GM18951 (cell line): ENCODE results near the gene C7orf33.

Experiments used
- POLR2A ChIP-seq: IDR thresholded peaks from 4 replicates; pipeline ENCODE4 v1.6.1; 2011; ENCODE audit warnings: mild to moderate bottlenecking; ENCODE audit not compliant: insufficient read length, insufficient read depth; ENCODE audit errors: extremely low read depth
- in situ Hi-C: fragments of 300-500 bp; cut with MboI; formaldehyde crosslinking; loops from one replicate; pipeline ENCODE4 v1.12.0; 2022; ENCODE audit warnings: low sequenced_read_pairs, mixed read lengths, inconsistent platforms; ENCODE audit not compliant: unreplicated experiment

Gene C7orf33

DNA sequence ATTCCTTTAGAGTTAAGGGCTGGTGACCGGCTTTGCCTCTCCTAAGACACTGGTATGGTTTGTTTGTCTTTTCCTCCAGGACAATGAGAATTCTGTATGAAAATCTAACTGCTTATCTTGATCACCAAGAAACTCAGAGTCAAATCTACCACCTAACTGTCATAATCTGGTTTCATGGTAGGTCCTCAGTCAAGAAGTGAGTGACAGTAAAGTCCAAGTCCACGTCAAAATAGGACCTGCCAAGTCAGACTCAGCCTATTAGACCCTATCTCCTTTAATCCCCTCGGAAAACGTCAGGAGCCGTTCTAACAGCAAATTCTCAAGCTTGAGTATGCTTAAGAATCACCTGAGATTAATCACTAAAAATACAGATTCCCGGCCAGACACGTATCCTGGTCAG is 37.4 kb downstream of the C7orf33 start:
- no peak for TF ChIP-seq POLR2A
- in situ Hi-C loops = no loop called here

DNA sequence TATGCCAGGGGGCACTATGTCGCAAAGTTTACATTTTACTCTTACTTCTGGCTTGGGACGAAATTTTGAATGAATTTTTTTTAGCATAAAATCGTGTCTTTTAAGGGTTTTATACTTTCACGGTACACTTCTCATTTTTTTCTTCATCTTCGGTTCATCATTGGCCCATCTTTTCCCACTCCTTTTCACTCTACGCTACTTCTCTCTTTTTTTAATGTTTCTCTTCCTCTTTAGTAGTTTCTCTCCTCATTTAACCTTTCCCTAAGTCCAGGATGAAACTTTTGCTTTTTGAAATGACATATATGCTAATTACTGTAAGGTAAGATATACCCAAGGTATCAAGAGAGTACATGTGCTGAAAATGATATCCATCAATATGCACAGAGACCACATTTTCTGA is 39.5 kb downstream of the C7orf33 start:
- no peak for TF ChIP-seq POLR2A
- in situ Hi-C loops = no loop called here

DNA sequence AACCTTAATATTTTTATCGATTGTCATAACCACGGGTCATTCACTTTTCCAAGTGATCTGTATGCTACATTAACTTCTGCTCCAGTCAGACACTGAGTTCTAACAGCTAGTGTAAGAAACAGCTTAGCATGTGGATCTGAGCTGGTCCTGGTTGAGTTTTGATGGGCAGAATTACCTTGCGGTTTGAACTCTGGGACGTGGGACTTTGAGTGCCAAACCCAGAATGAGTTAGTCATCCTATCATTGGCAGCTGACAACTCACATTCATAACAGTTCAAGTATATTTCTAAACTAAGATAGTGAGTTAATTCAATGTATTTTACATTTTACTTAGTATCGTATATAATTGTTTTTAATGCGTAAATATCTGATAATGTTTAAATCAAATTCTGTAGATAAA is 43.2 kb downstream of the C7orf33 start:
- no peak for TF ChIP-seq POLR2A
- in situ Hi-C loops = no loop called here

DNA sequence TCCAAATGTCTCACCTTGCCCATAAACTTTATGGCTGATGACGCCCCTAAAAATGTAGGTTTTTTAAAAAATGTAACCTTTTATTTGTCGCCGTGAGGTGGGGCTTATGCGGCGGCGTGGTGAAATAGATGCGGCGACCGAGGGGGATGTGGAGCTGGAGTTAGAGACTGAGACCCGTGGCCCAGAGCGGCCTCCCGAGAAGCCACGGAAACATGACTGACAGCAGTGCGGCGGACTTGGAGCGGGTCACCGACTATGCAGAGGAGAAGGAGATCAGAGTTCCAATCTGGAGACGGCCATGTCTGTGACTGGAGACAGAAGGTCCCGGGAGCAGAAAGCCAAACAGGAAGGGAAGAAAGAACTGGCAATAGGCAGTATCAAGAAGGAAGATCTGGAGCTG is 46.5 kb downstream of the C7orf33 start:
- in situ Hi-C loops = no loop called here
- no peak for TF ChIP-seq POLR2A

DNA sequence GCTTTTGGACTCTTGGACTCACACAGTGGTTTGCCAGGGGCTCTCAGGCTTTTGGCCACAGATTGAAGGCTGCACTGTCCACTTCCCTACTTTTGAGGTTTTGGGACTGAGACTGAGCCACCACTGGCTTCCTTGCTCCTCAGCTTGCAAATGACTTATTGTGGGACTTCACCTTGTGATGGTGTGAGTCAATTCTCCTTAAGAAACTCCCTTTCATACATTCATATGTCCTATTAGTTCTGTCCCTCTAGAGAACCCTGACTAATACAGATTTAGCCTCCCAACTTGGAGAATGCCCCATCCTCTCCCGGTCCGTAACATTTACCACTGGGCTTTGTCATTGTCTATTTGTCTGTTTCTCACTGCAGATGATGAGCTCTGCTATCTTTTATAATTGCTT is 55.3 kb downstream of the C7orf33 start:
- in situ Hi-C loops = no loop called here
- TF ChIP-seq POLR2A = no peak

DNA sequence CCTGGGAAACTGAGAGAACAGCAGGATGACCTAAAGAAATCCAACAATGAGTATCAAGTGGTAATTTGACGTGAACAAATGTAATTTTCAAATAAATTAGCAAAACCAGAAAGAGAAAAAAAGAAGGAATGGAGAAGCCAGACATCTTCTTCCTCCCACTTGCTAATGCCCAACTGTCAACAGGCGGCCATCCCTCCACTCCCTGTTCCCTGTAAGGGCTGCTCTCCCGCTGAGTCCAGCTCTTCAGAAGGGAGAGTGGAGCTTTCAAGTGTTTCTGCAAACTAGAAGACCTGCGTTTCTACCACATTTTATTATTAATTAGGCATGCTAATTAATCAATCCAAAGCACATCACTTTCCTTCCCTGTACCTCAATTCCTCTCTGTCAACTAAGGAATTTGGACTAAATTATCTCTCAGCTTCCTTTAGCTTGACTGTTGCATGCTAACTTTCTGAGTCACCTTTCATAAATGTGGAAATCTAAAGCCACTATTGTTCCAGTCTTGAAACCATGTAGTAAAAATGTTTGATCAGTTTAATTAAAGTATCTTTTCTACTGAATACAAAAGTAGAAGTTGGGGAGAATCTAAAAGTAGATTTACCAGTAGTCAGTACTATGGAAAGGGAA is 59.8 kb downstream of the C7orf33 start:
- in situ Hi-C loops = no loop called here
- TF ChIP-seq POLR2A = no peak

DNA sequence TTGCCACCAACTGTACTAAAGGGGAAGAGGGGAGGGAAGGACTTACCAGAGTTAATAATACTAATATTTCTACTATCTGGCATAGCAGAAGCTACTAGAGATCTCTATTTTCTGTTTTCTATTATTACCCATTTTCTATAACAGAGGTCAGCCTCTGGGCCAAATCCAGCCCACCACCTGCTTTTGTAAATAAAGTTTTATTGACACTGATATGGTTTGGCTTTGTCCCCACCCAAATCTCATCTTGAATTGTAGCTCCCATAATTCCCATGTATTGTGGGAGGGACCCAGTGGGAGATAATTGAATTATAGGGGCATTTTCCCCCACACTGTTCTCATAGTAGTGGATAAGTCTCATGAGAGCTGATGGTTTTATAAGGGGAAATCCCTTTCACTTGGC is 62.2 kb downstream of the C7orf33 start:
- in situ Hi-C loops = no loop called here
- TF ChIP-seq POLR2A = no peak

DNA sequence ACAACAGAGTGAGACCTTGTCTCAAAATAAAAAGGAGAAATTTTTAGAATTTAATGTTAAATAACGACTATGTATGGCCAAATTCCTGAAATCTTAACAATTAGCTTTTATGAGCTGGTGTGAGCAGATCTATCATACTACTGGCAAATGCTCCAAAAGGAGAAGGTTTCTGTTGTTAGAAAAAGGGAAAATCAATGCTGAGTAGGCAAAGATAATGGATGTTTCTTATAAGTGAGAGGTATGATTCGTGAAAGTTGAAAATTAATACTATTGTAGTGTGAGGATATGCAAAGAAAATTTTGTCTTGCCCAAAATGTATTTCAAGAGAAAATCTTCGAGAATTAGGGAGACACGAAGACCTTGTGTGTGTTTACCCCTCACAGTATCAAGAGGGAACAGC is 67.4 kb downstream of the C7orf33 start:
- in situ Hi-C loops = no loop called here
- no peak for TF ChIP-seq POLR2A

DNA sequence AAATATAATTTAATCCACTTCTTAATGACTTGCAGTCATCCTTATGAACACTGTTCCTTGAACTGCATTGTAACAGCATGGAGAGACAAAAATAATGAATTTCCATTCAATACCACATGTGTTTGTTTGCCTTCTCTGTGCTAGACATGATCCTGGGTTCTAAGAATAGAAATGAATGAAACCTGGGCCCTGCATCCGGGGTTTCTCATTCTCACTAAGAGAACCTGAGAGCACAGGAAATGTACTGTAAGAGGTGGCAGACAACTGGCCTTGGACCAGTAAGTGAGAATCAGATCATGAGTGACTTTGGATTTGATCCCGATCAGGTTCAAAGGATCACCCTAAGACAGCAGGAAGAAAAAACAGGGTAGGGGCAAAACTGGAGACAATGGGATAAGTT is 70.9 kb downstream of the C7orf33 start:
- in situ Hi-C loops = no loop called here
- no peak for TF ChIP-seq POLR2A

DNA sequence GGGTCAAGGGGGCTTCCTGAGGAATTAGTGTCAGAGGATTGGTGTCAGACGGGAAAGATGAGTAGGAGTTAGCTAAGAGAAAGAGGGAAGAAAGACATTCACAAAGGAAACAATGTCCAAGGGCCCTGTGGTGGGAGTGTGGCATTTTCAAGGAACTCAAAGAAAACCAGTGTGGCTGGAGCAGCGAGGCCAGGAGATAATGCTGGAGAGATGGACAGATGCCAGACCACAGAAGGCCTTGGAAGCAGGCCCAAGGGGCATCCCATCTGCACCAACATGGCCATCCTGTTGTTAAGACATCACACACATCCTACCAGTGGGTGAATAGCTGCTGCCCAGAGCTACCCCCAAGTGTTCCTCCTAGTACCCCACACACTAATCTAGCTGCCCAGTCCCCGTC is 72.1 kb downstream of the C7orf33 start:
- TF ChIP-seq POLR2A = no peak
- in situ Hi-C loops = no loop called here

DNA sequence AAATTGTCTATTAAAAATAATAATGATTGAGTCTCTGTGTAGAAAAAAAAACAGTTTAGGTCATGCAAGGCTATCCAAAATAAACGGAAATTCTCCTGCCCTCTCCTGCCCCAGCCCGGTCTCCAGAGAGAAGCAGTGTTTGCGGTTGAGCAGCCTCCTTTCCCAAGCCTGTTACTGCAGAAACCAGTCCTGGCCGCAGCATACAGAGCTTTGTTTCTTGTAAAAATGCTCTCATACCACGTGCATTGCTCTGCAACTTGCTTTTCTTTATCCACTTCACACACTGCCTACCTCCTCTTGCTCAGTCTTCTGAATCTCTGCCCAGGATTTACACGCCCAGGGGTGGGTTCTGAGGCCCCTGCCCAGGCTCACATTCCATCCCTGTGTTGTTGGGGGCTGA is 73.8 kb downstream of the C7orf33 start:
- in situ Hi-C loops = no loop called here
- TF ChIP-seq POLR2A = no peak

DNA sequence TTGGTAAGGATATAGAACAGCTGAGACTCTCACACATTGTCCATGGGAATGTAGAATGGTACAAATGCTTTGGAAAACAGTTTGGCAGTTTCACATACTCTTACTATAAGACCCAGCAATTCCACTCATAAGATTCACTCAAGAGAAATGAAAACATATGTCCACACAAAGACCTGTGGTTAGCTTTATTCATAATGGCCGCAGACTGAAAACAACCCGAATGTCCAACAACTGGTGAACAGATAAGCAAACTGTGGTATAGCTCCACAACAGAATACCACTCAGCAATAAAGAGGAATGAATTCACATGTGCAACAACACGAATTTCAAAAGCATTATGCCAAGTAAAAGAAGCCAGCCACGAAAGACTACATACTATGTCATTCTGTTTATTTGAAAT is 74.7 kb downstream of the C7orf33 start:
- in situ Hi-C loops = no loop called here
- no peak for TF ChIP-seq POLR2A
